A549 (cell line): ENCODE measurements around the gene BCAS3. TPM values are rescaled to one million over a fixed set of nuclear protein-coding genes. Genes with fewer than 3 reads are reported as not detected.

ENCODE experiments used
- ATAC-seq, 2 experiments: fragments of 200-7000 bp in 1 of 2; fragments of >200 bp in 1 of 2; cut with Nextera tagmentation in 1 of 2; cut with Tn5 transposase in 1 of 2; 3 replicates each; pipeline versions ENCODE4 v1.8.0 to v1.9.1; 2018 to 2020; ENCODE audit warnings: mild to moderate bottlenecking in 1 of 2, moderate library complexity in 1 of 2
- CTCF ChIA-PET: fragments of 300-600 bp; sonication (Branson Sonifier 250); formaldehyde crosslinking; extraction: SDS; loops from one replicate; lab custom pipeline; 2021; ENCODE audit warnings: antibody characterized with exemption, inconsistent platforms; lab: Yijun Ruan, JAX
- POLR2A ChIA-PET: fragments of 350-600 bp; formaldehyde crosslinking; extraction: SDS; loops from one replicate; lab custom pipeline; 2021; ENCODE audit warnings: antibody characterized with exemption, inconsistent platforms; lab: Yijun Ruan, JAX
- DNase-seq, 2 experiments: peaks; one replicate each; pipeline versions ENCODE4 v3.0.0 to v3.0.0-alpha.2; 2011 to 2016; ENCODE audit warnings: low read depth in 1 of 2, low spot score in 1 of 2
- FAIRE-seq: peaks from 2 replicates; lab custom pipeline; 2011; peaks lifted over from hg19 to GRCh38; lab: Jason Lieb, UNC
- H3K27ac ChIP-seq, 2 experiments: fragments of >200 bp; sonication (Bioruptor Twin); formaldehyde crosslinking; 3 replicates each; pipeline ENCODE4 v1.5.1; 2016 to 2017
- H3K4me1 ChIP-seq: fragments of >200 bp; sonication (Bioruptor Twin); formaldehyde crosslinking; 3 replicates; pipeline ENCODE4 v1.6.1; 2016
- H3K4me2 ChIP-seq: fragments of >200 bp; sonication (Bioruptor Twin); formaldehyde crosslinking; 3 replicates; pipeline ENCODE4 v1.6.1; 2016
- H3K4me3 ChIP-seq: fragments of >200 bp; sonication (Bioruptor Twin); formaldehyde crosslinking; 3 replicates; pipeline ENCODE4 v1.5.1; 2016
- H3K9me3 ChIP-seq: fragments of >200 bp; sonication (Bioruptor Twin); formaldehyde crosslinking; 3 replicates; pipeline ENCODE4 v1.6.1; 2016
- BHLHE40 ChIP-seq: IDR thresholded peaks from 2 replicates; pipeline ENCODE4 v1.6.1; 2012; ENCODE audit warnings: low read depth, low read length, inconsistent platforms
- CBX2 ChIP-seq: fragments of 200-600 bp; sonication (generic); IDR thresholded peaks from 2 replicates; pipeline ENCODE4 v1.6.1; 2016; ENCODE audit warnings: low read depth, mild to moderate bottlenecking, borderline replicate concordance
- CHD4 ChIP-seq: fragments of 200-600 bp; sonication (generic); IDR thresholded peaks from 2 replicates; pipeline ENCODE4 v1.6.1; 2016; ENCODE audit warnings: antibody characterized with exemption, mild to moderate bottlenecking, borderline replicate concordance
- ELK1 ChIP-seq: fragments of 150-350 bp; IDR thresholded peaks from 2 replicates; pipeline ENCODE4 v1.6.1; 2014; ENCODE audit warnings: low read depth, mild to moderate bottlenecking, low read length
- EP300 ChIP-seq, 2 experiments: fragments of >200 bp; sonication (Bioruptor Twin); formaldehyde crosslinking; IDR thresholded peaks; 2 replicates in 1 of 2; 3 replicates in 1 of 2; pipeline ENCODE4 v1.6.1; 2016 to 2017
- FOSL2 ChIP-seq, 2 experiments: fragments of 450-650 bp in 1 of 2; fragments of >200 bp in 1 of 2; sonication (Bioruptor Twin) in 1 of 2; formaldehyde crosslinking; IDR thresholded peaks; 2 replicates each; pipeline versions ENCODE4 v1.5.0 to v1.6.1; 2016 to 2020; ENCODE audit warnings: mild to moderate bottlenecking in 1 of 2, moderate library complexity in 1 of 2
- FOXS1 ChIP-seq: fragments of 250-450 bp; sonication (Bioruptor Pico); IDR thresholded peaks from 2 replicates; pipeline ENCODE4 v1.5.0; 2020; ENCODE audit warnings: mild to moderate bottlenecking, moderate library complexity
- GATA3 ChIP-seq: IDR thresholded peaks from 2 replicates; pipeline ENCODE4 v1.6.1; 2012; ENCODE audit warnings: borderline replicate concordance
- HES2 ChIP-seq: fragments of >200 bp; sonication (Bioruptor Twin); formaldehyde crosslinking; IDR thresholded peaks from 2 replicates; pipeline ENCODE4 v1.6.1; 2016
- HEYL ChIP-seq: fragments of 250-450 bp; sonication (Bioruptor Pico); IDR thresholded peaks from 2 replicates; pipeline ENCODE4 v1.8.0; 2021; ENCODE audit warnings: mild to moderate bottlenecking, moderate library complexity
- HOXA7 ChIP-seq: fragments of 250-450 bp; sonication (Bioruptor Pico); IDR thresholded peaks from 2 replicates; pipeline ENCODE4 v1.5.0; 2020; ENCODE audit warnings: mild to moderate bottlenecking, moderate library complexity
- HOXB13 ChIP-seq: fragments of 250-450 bp; sonication (Bioruptor Pico); IDR thresholded peaks from 2 replicates; pipeline ENCODE4 v1.5.0; 2020; ENCODE audit warnings: low read depth, mild to moderate bottlenecking, moderate library complexity
- KDM5A ChIP-seq: fragments of 200-600 bp; sonication (generic); IDR thresholded peaks from 2 replicates; pipeline ENCODE4 v1.6.1; 2016; ENCODE audit warnings: antibody characterized with exemption, mild to moderate bottlenecking
- MAFK ChIP-seq: fragments of 450-650 bp; IDR thresholded peaks from 2 replicates; pipeline ENCODE4 v1.6.1; 2014; ENCODE audit not compliant: partially characterized antibody
- NR3C1 ChIP-seq: fragments of >200 bp; sonication (Bioruptor Twin); formaldehyde crosslinking; IDR thresholded peaks from 3 replicates; pipeline ENCODE4 v1.6.1; 2017
- PBX3 ChIP-seq: IDR thresholded peaks from 2 replicates; pipeline ENCODE4 v1.6.1; 2012
- PHF8 ChIP-seq: fragments of 200-600 bp; sonication (generic); IDR thresholded peaks from 2 replicates; pipeline ENCODE4 v1.6.1; 2016; ENCODE audit warnings: low read depth, mild to moderate bottlenecking, antibody characterized with exemption, moderate library complexity, borderline replicate concordance
- POLR2AphosphoS2 ChIP-seq: conservative IDR thresholded peaks from 2 replicates; pipeline ENCODE4 v1.6.1; 2012; ENCODE audit warnings: low read length, improper control_type of control experiment, inconsistent platforms
- RARB ChIP-seq: fragments of 250-450 bp; sonication (Bioruptor Pico); IDR thresholded peaks from 2 replicates; pipeline ENCODE4 v1.8.0; 2021; ENCODE audit warnings: mild to moderate bottlenecking, moderate library complexity
- RFX5 ChIP-seq: fragments of 450-650 bp; IDR thresholded peaks from 2 replicates; pipeline ENCODE4 v1.7.1; 2014; ENCODE audit warnings: antibody characterized with exemption, mild to moderate bottlenecking, moderate library complexity
- SMC3 ChIP-seq: fragments of >200 bp; sonication (Bioruptor Twin); formaldehyde crosslinking; IDR thresholded peaks from 3 replicates; pipeline ENCODE4 v1.6.1; 2018; ENCODE audit warnings: inconsistent platforms
- TFCP2L1 ChIP-seq: fragments of 250-450 bp; sonication (Bioruptor Pico); IDR thresholded peaks from 2 replicates; pipeline ENCODE4 v1.5.0; 2021; ENCODE audit warnings: mild to moderate bottlenecking
- ZC3H11A ChIP-seq: fragments of 450-650 bp; IDR thresholded peaks from 2 replicates; pipeline ENCODE4 v1.6.1; 2014; ENCODE audit warnings: antibody characterized with exemption, mild to moderate bottlenecking
- ZFP36 ChIP-seq: fragments of 450-650 bp; IDR thresholded peaks from 2 replicates; pipeline ENCODE4 v1.6.1; 2014; ENCODE audit warnings: borderline replicate concordance; ENCODE audit not compliant: partially characterized antibody
- ZSCAN20 ChIP-seq: fragments of 250-450 bp; sonication (Bioruptor Pico); IDR thresholded peaks from 2 replicates; pipeline ENCODE4 v1.8.0; 2022; ENCODE audit warnings: mild to moderate bottlenecking, moderate library complexity
- WGBS: methylation state at CpG from one replicate; pipeline ENCODE4 v1.1.6; 2017; ENCODE audit errors: missing lambda C conversion rate; 5-methylcytosine and 5-hydroxymethylcytosine counted together
- polyA plus RNA-seq, 4 experiments: library from polyadenylated mRNA; depleted of rRNA in 3 of 4; stranded (reverse); fragments of >200 nt; fragmentation: RNase III in 1 of 4; extraction: RNeasy Plus Mini Kit Qiagen cat#74134 plus additional on column Dnase treatment in 1 of 4; gene quantifications; 2 replicates in 3 of 4; 3 replicates in 1 of 4; pipeline ENCODE4 v1.2.3, GENCODE V29; 2011 to 2017
- TF ChIP-seq, protein P1 (sequence below): fragments of >200 bp; sonication (Bioruptor Twin); formaldehyde crosslinking; IDR thresholded peaks from 3 replicates; pipeline ENCODE4 v1.5.1; 2016
- TF ChIP-seq, protein P2 (sequence below): fragments of 250-450 bp; sonication (Bioruptor Pico); IDR thresholded peaks from 2 replicates; pipeline ENCODE4 v1.5.0; 2021; ENCODE audit warnings: mild to moderate bottlenecking, moderate library complexity, borderline replicate concordance
- TF ChIP-seq, protein P3 (sequence below): fragments of 250-450 bp; sonication (Bioruptor Pico); IDR thresholded peaks from 2 replicates; pipeline ENCODE4 v1.5.0; 2020; ENCODE audit warnings: low read depth, mild to moderate bottlenecking, moderate library complexity

BCAS3 gene
- polyA plus RNA-seq, 2 of the 4 experiments (the other 2 are of a cell fraction) = 14.7 to 43.4 TPM

- no peaks in the 10 kb centered on the region for H3K9me3 ChIP-seq
- WGBS = 31% methylated on average over 1 of the region's 1 CpG
- ATAC-seq (no peak), FAIRE-seq (no peak), DNase-seq (no peak)
- no peak overlapping the region for H3K27ac ChIP-seq
- TF ChIP-seq BHLHE40 (no peak), POLR2AphosphoS2 (no peak), FOXS1 (CRISPR knock-in tag) (no peak), ZSCAN20 (CRISPR knock-in tag) (no peak), PHF8 (no peak), ELK1 (no peak), HES2 (no peak), HEYL (CRISPR knock-in tag) (no peak), MAFK (no peak), ZFP36 (no peak), RARB (CRISPR knock-in tag) (no peak), GATA3 (no peak), CBX2 (no peak), RFX5 (no peak), CHD4 (no peak), PBX3 (no peak)
- TF ChIP-seq, protein P1, sequence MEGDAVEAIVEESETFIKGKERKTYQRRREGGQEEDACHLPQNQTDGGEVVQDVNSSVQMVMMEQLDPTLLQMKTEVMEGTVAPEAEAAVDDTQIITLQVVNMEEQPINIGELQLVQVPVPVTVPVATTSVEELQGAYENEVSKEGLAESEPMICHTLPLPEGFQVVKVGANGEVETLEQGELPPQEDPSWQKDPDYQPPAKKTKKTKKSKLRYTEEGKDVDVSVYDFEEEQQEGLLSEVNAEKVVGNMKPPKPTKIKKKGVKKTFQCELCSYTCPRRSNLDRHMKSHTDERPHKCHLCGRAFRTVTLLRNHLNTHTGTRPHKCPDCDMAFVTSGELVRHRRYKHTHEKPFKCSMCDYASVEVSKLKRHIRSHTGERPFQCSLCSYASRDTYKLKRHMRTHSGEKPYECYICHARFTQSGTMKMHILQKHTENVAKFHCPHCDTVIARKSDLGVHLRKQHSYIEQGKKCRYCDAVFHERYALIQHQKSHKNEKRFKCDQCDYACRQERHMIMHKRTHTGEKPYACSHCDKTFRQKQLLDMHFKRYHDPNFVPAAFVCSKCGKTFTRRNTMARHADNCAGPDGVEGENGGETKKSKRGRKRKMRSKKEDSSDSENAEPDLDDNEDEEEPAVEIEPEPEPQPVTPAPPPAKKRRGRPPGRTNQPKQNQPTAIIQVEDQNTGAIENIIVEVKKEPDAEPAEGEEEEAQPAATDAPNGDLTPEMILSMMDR = no peak
- TF ChIP-seq, protein P2, sequence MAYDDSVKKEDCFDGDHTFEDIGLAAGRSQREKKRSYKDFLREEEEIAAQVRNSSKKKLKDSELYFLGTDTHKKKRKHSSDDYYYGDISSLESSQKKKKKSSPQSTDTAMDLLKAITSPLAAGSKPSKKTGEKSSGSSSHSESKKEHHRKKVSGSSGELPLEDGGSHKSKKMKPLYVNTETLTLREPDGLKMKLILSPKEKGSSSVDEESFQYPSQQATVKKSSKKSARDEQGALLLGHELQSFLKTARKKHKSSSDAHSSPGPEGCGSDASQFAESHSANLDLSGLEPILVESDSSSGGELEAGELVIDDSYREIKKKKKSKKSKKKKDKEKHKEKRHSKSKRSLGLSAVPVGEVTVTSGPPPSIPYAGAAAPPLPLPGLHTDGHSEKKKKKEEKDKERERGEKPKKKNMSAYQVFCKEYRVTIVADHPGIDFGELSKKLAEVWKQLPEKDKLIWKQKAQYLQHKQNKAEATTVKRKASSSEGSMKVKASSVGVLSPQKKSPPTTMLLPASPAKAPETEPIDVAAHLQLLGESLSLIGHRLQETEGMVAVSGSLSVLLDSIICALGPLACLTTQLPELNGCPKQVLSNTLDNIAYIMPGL (CRISPR knock-in tag) = no peak
- H3K4me2 ChIP-seq = no peak overlapping the region
- CTCF ChIA-PET = interaction anchor here (0.8 to 1.0 kb wide), 2 partner anchors 9 to 53 kb away, joined by 5 read pairs; no protein-coding TSS in a partner anchor
- no peak overlapping the region for H3K4me3 ChIP-seq
- H3K4me1 ChIP-seq = no peaks in the 10 kb centered on the region
- POLR2A ChIA-PET = no interaction called here
Measured at GRCh38 chr17:61178284-61178683, 500.6 kb downstream of the BCAS3 start.

DNA sequence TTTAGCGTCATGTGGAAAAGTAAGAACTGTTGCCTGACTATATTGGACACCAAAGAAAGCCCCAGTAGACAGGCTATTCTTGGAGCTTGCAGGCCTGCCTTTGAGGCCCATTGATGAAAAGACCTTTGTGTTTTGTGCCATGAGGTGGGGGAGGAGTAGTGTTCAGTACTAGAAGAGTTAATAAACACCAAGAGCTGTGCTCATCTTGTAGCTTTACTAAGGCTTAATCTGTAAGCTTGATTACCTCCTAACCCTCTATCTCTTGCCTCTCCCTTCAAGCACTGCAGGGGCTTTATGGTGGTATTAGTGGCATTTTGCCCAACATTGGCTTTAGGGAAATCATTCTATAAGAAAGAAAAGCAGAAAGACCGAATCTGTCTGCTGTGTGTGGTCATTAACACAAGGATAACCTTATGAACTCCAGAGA is 501.7 kb downstream of the BCAS3 start:
- Histone ChIP-seq H3K4me2 (no peak overlapping the region), H3K4me3 (no peak overlapping the region), H3K4me1 (no peaks in the 10 kb centered on the region), H3K9me3 (no peaks in the 10 kb centered on the region), H3K27ac (no peak overlapping the region)
- ChIA-PET CTCF (interaction anchor here (1.0 to 1.3 kb wide), 3 partner anchors 51 to 229 kb away, joined by 3 to 5 read pairs (median 4); no protein-coding TSS in a partner anchor), POLR2A (no interaction called here)
- FAIRE-seq = no peak
- no peak for TF ChIP-seq ZC3H11A
- TF ChIP-seq NR3C1 = no peak
- TF ChIP-seq POLR2AphosphoS2 = no peak
- TF ChIP-seq HOXA7 (CRISPR knock-in tag) = no peak
- no peak for TF ChIP-seq SMC3
- TF ChIP-seq HOXB13 (CRISPR knock-in tag) = no peak
- TF ChIP-seq TFCP2L1 (CRISPR knock-in tag) = no peak
- TF ChIP-seq FOSL2 (IDR thresholded peaks at IDR 0.05) = no peak
- TF ChIP-seq FOSL2 (CRISPR knock-in tag; IDR thresholded peaks at IDR 0.05) = no peak
- TF ChIP-seq EP300 (IDR thresholded peaks at IDR 0.05) = no peak
- no peak for TF ChIP-seq CBX2
- TF ChIP-seq KDM5A = no peak
- no peak for TF ChIP-seq BHLHE40
- TF ChIP-seq, protein P3, sequence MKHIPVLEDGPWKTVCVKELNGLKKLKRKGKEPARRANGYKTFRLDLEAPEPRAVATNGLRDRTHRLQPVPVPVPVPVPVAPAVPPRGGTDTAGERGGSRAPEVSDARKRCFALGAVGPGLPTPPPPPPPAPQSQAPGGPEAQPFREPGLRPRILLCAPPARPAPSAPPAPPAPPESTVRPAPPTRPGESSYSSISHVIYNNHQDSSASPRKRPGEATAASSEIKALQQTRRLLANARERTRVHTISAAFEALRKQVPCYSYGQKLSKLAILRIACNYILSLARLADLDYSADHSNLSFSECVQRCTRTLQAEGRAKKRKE (CRISPR knock-in tag) = no peak
- WGBS = 86% methylated on average over 2 of the region's 2 CpGs
- DNase-seq = no peak
- no peak for ATAC-seq
